Umbilical cord (tissue), 2 donors: ENCODE results near the gene MYO5B. TPM values are rescaled to one million over a fixed set of nuclear protein-coding genes. Genes with fewer than 3 reads are reported as not detected.

ENCODE experiments used
- DNase-seq: peaks from one replicate; pipeline ENCODE4 v3.0.0-alpha.2; 2015; ENCODE audit warnings: low spot score
- total RNA-seq: library from RNA; depleted of rRNA; stranded (reverse); fragments of >200 nt; gene quantifications from one replicate; pipeline ENCODE4 v1.2.3, GENCODE V29; 2014; ENCODE audit warnings: low replicate concordance; ENCODE audit not compliant: insufficient read depth

MYO5B gene
- total RNA-seq, 1 donor from 2014 or later = 7.0 TPM

- DNase-seq = no peak
Observed at GRCh38 chr18:50073319-50073718, 121.6 kb downstream of the MYO5B start.

GRCh38 chr18:50072146-50072545 lies 122.8 kb downstream of the MYO5B start:
- DNase-seq = no peak

- DNase-seq = peak; percentile 75
Observed at GRCh38 chr18:50071397-50071796, 123.5 kb downstream of the MYO5B start.

GRCh38 chr18:50069422-50069821 lies 125.5 kb downstream of the MYO5B start:
- no peak for DNase-seq

GRCh38 chr18:50065527-50065926 lies 129.4 kb downstream of the MYO5B start:
- no peak for DNase-seq

GRCh38 chr18:50065039-50065438 lies 129.9 kb downstream of the MYO5B start:
- no peak for DNase-seq

GRCh38 chr18:50061876-50062517 lies 132.9 kb downstream of the MYO5B start:
- peak; percentile 44 for DNase-seq

- no peak for DNase-seq
Observed at GRCh38 chr18:50060822-50061221, 134.1 kb downstream of the MYO5B start.

- no peak for DNase-seq
Observed at GRCh38 chr18:50058731-50059130, 136.2 kb downstream of the MYO5B start.

GRCh38 chr18:50057009-50057408 lies 137.9 kb downstream of the MYO5B start:
- no peak for DNase-seq

GRCh38 chr18:50056185-50056584 lies 138.8 kb downstream of the MYO5B start:
- no peak for DNase-seq

- no peak for DNase-seq
Observed at GRCh38 chr18:50055488-50055887, 139.5 kb downstream of the MYO5B start.

- no peak for DNase-seq
Observed at GRCh38 chr18:50053111-50053510, 141.8 kb downstream of the MYO5B start.

GRCh38 chr18:50051288-50051687 lies 143.7 kb downstream of the MYO5B start:
- DNase-seq = no peak

- no peak for DNase-seq
Observed at GRCh38 chr18:50045126-50045525, 149.8 kb downstream of the MYO5B start.

- DNase-seq = no peak
Observed at GRCh38 chr18:50044402-50044801, 150.5 kb downstream of the MYO5B start.

GRCh38 chr18:50042611-50043010 lies 152.3 kb downstream of the MYO5B start:
- no peak for DNase-seq

- DNase-seq = no peak
Observed at GRCh38 chr18:50039746-50040145, 155.2 kb downstream of the MYO5B start.

- peak; percentile 35 for DNase-seq
Observed at GRCh38 chr18:50038448-50038847, 156.5 kb downstream of the MYO5B start.

- DNase-seq = no peak
Observed at GRCh38 chr18:50034029-50034428, 160.9 kb downstream of the MYO5B start.

GRCh38 chr18:50033004-50033403 lies 161.9 kb downstream of the MYO5B start:
- no peak for DNase-seq

GRCh38 chr18:50030146-50030545 lies 164.8 kb downstream of the MYO5B start:
- no peak for DNase-seq

GRCh38 chr18:50027996-50028395 lies 167.0 kb downstream of the MYO5B start:
- no peak for DNase-seq

- DNase-seq = no peak
Observed at GRCh38 chr18:50024466-50024865, 170.5 kb downstream of the MYO5B start.
